Right forelimb (tissue), 1 donor: ENCODE data around the gene RSU1.

Experiments
- DNase-seq: peaks from one replicate; pipeline ENCODE4 v3.0.0-alpha.2; 2018

RSU1 gene

DNA sequence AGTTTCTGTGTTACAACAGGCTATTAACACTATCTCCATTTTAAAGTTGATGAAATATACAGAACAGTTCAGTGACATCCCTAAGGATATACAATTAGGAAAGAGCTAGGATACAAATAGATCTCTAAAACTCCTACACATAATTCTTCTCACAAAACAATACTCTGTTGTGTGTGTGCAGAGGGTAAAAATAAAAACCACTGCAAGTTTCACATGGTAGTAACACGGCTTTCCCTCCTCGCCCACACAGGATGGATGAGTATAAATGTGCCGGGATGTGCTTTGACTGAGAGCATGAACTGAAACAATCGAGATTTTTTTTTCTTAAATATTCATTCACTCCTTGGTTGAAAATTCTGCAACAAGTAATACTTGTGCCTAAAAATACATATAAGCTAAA is 164.0 kb downstream of the RSU1 start:
- no peak for DNase-seq

DNA sequence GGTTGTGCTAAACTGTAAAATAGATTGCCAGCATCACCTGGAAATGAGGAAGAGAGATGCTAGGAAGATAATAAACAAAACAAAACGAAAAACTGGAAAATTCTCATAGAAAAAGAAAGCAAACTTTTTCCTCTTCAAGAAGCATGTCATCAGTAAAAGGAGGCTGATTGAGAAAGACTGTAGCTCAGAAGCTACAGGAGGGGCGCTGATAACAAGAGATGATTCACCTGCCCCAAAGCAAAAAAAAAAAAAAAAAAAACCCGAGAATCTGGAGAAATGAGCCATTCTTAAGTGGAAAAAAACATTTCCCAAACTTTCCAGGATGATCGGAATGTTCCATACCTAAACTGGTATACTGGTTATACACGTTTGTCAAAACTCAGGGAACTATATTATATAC is 165.1 kb downstream of the RSU1 start:
- no peak for DNase-seq

GRCh38 chr10:16649757-16650156 is 167.5 kb downstream of the RSU1 start:
- no peak for DNase-seq

DNA sequence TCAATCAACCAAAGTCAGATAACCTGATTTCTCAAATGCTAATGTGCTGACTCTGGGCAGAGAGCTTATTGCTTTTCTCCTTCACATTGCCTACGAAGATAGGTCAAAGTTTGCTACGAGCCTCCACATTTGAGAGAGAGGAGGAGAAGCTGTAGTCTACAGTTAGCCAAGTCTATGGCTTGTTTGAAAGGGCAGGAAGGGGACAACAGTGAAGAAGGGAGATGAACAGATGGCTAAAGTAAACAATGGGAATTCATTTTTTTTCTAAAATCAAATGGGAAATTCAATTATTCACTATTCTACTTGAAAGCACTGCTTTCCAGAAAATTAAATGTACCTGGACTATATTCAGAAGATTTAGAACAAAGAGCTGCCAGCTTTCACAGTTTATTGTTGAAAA is 168.9 kb downstream of the RSU1 start:
- no peak for DNase-seq

GRCh38 chr10:16646181-16647059 is 170.8 kb downstream of the RSU1 start:
- no peak for DNase-seq

DNA sequence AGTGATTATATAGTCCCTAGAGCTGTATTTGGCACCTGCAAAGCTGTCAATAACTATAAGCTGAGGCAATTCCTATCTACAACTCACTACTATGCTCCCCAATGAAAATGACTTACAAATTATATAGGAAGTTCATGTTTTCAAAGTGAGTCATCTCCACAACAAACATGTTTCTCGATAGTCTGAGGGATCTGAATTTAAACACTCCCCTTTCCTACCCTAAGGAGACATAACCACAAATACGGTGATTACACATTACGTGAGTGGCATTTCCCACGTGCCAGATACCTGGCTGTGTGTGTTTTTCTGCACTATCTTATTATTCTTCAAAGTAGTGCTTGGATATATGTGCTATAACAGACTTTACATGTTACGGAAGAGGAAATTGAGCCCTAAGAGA is 173.1 kb downstream of the RSU1 start:
- no peak for DNase-seq

GRCh38 chr10:16643502-16643901 is 173.7 kb downstream of the RSU1 start:
- DNase-seq: no peak

DNA sequence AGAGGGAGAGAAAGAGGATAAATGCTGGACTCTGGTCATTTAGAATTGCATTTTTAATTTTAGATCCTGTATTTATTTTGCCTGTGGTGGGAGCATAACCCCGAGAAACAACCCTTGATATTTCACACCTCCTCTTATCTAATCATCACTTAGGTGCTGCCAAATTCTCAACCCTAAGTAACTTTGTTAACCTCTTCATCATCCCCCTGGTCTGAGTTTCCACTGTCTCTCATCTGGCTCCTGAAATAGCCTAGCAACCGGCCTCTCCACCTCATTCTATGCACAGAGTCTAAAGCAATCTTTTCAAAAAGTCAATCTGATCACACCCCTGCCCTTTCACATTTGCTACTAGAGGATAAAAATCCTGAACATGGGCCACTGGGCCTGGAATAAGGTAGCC is 177.1 kb downstream of the RSU1 start:
- no peak for DNase-seq

- no peak for DNase-seq
These were observed 177.8 kb downstream of the RSU1 start for GRCh38 chr10:16639471-16639870.

GRCh38 chr10:16632996-16633395 is 184.2 kb downstream of the RSU1 start:
- DNase-seq: no peak

- DNase-seq: no peak
These were observed 190.5 kb downstream of the RSU1 start for GRCh38 chr10:16626697-16627096.

DNA sequence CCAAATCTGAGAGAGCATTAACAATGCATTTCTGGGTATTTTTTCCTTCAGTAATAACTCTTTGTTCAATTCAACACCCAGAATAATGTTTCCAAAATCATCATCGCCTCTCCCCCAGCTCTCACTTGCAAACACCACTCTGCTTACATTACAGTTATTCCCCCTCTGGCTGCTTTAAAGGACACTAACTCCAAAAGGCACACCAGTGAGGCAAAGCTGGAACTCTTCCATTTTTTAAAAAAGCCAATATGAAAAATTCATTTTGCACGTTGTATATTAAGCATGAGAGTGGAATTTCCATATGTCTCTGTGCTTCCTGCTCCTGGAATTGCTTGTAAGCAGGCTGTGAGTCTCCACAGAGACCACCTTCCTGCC is 204.3 kb downstream of the RSU1 start:
- no peak for DNase-seq

- DNase-seq: no peak
These were observed 204.9 kb downstream of the RSU1 start for GRCh38 chr10:16612115-16612980.

- DNase-seq: no peak
These were observed 206.2 kb downstream of the RSU1 start for GRCh38 chr10:16611037-16611436.

DNA sequence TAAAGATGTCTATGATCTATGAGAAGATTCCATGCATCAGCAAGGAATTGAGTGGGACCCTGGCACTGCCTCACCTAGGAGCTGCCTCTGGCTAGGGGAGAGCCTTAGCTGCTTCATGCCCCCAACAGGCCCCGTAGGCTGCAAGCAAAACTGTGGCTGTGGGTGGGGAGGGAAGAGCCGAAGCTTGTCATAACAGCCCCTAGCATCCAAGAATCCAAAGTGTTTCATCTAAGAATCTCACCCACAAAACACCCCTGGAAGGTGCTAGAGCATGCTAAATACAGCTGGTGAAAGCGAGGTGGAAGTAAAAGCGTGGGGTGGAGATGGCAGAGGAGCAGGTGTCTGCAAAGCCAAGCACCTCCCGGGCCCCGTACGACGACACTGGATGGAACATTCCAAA is 208.0 kb downstream of the RSU1 start:
- no peak for DNase-seq

GRCh38 chr10:16606923-16607322 is 210.3 kb downstream of the RSU1 start:
- no peak for DNase-seq

DNA sequence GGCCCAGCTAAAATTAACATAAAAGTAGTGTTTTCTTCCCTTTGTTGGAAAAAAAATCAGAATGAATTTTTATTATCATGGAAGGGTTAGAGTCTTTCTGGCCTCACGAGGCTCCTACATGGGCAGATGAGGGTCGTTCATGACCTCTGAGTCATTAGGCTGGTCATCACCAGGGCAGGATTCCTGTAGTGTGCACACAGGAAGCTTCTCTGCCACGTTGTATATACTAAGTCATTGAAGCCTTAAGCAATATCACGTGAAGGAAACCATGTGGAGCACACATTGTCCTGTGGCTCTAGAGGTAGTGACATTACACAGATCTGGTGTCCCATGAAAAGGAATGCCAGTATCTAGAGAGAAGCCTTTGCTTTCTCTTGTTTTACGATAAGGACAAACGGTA is 210.8 kb downstream of the RSU1 start:
- DNase-seq: no peak

DNA sequence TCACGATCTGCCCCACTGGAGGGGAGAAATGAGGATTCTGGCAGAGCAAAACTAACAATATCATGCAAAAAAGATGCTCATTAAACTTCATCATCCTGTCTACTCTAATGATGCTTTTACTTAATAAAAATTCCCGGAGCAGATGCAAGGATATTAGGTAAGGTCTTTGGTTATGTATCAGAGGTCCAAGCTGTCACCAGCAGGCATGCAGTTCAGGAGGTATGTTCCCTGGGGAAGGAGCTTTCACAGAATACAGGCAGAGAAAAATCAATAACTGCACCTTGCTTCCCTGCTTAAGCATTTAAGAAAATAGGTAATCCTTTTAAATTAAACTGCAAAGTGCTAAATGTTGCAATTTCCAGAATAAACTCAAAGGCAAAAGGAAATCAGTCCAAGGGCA is 213.9 kb downstream of the RSU1 start:
- no peak for DNase-seq

GRCh38 chr10:16602104-16602775 is 215.0 kb downstream of the RSU1 start:
- DNase-seq: no peak

DNA sequence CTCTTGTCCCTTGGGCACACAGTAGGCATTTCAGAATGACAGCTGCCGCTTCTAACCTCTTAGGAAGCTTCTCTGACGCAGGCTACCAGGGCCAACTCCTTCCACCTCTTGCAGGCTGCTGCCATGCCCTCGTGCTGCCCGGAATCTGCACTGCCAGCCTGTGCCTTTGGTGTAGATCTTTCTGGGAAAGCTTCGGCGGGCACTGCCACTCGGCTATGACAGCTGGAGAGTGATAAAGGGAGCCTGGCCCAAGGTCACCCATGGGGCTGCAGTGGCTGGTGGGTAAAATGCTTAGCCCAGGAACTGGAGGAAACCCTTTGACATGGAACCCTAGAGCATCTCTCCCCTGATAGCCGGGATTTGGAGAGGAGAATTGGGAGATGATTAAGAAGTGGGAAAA is 217.6 kb downstream of the RSU1 start:
- no peak for DNase-seq

- no peak for DNase-seq
These were observed 219.6 kb downstream of the RSU1 start for GRCh38 chr10:16597656-16598055.

DNA sequence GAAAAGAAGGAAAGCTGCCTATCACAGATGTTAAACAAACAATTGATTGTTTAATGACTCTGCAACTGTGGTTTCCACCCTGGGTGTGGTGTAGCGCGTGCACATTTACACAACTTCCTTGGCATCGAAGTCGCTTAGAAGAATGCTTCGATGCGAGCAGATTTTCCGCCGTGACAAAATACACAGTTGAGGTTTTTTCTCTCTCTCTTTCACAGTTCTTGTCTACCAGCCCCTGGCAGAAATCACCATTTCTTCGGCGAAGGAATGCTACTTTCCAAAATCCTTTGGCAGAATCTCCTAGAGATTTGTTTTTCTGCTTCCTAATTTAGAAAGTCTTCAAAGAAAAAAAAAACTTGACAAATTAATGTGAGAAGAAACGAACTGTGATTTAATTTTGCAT is 224.8 kb downstream of the RSU1 start:
- DNase-seq: no peak

DNA sequence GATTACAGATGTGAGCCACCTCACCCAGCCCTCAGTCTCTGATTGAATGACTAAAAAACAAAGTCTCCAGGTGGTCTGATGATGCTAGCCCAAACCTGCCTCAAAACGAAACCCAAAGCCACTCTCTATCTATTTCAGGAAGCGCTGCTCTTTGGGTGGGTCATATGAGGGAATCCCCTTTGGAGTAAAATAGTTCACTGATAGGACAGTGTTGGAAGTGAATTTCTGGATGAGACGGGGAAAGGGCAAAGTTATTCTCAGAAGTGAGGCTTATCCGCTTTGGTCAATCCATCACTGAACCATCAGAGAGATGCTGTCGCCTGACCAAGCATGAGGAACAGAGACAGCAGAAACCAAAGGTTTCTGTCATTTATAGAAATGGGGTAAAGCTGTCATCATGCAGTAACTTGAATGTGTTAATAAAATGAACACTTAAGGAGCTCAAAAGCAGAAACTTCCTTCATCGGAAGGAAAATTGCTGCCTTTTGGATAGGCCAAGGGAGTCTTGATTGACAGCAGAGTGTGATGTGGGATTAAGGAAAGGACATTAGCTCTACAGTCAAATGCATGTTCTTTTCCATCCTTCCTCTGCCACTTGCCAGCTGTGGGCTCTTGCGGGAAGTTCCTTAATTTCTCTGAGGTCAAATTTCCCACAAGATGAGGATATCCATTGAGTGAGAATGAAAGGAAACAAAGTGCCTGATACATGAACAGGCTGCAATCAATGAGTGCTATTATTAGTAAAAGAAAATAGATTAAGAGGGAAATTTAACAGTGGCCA is 230.7 kb downstream of the RSU1 start:
- DNase-seq: no peak
